Measurements from ENCODE around the gene NRIP1. TPM values are rescaled to one million over a fixed set of nuclear protein-coding genes. Genes with fewer than 3 reads are reported as not detected.

NRIP1 gene
- total RNA-seq = 58.0 and 63.4 TPM in 2 replicates

GRCh38 chr21:15064576-15065391 lies at the start of gene NRIP1:
TSS of gene NRIP1 (minus strand) at chr21:15065000. CDS start at chr21:14968192, 96,808 bp downstream.

